Endothelial cell of umbilical vein (primary cell): ENCODE measurements around the gene ZC3H12C. TPM values are rescaled to one million over a fixed set of nuclear protein-coding genes. Genes with fewer than 3 reads are reported as not detected.
A peak's percentile ranks its signal among the peaks of the same experiment; 100 is the strongest.

Source experiments
- BruUV-seq: library from RNA; stranded (reverse); fragments of 400-500 nt; replicated peaks from 2 replicates; lab custom pipeline; 2021; lab: Mats Ljungman, UMichigan
- CTCF ChIA-PET: fragments of 300-600, 350-600 bp; sonication (Branson Sonifier 250); formaldehyde crosslinking; loops from one replicate; lab custom pipeline; 2021; ENCODE audit warnings: antibody characterized with exemption, inconsistent platforms; lab: Charles Lee
- POLR2A ChIA-PET: fragments of 300-600, 350-600 bp; sonication (Branson Sonifier 250); formaldehyde crosslinking; loops from one replicate; lab custom pipeline; 2021; ENCODE audit warnings: antibody characterized with exemption, inconsistent platforms; lab: Charles Lee
- DNase-seq: peaks from one replicate; pipeline ENCODE4 v3.0.0-alpha.2; 2011; ENCODE audit warnings: low read depth, low spot score
- FAIRE-seq: peaks from 2 replicates; lab custom pipeline; 2011; peaks lifted over from hg19 to GRCh38; lab: Jason Lieb, UNC
- H2AFZ ChIP-seq: 2 replicates; pipeline ENCODE4 v1.6.0; 2012; ENCODE audit warnings: low read depth, low read length, control low read depth, inconsistent platforms
- H3K27ac ChIP-seq: 2 replicates; pipeline ENCODE4 v1.5.1; 2011; ENCODE audit warnings: low read depth, mild to moderate bottlenecking, control low read depth, low read length, moderate library complexity; ENCODE audit not compliant: insufficient read depth
- H3K27me3 ChIP-seq, 2 experiments: 2 replicates each; pipeline versions ENCODE4 v1.6.0 to v1.6.1; 2011; ENCODE audit warnings: low read length in 2 of 2, mixed read lengths in 1 of 2; ENCODE audit not compliant: control insufficient read depth in 2 of 2, insufficient read depth in 2 of 2
- H3K36me3 ChIP-seq, 2 experiments: 2 replicates in 1 of 2; 3 replicates in 1 of 2; pipeline ENCODE4 v1.5.1; 2011; ENCODE audit warnings: low read length in 2 of 2, mild to moderate bottlenecking in 1 of 2, moderate library complexity in 1 of 2; ENCODE audit not compliant: control insufficient read depth in 2 of 2, insufficient read depth in 2 of 2; ENCODE audit errors: extremely low read depth in 1 of 2
- H3K4me1 ChIP-seq: 3 replicates; pipeline ENCODE4 v1.5.1; 2011; ENCODE audit warnings: mild to moderate bottlenecking, low read length; ENCODE audit not compliant: control insufficient read depth, insufficient read depth; ENCODE audit errors: extremely low read depth
- H3K4me2 ChIP-seq: 2 replicates; pipeline ENCODE4 v1.6.1; 2011; ENCODE audit warnings: low read length, control low read depth, mixed read lengths; ENCODE audit not compliant: insufficient read depth
- H3K4me3 ChIP-seq, 3 experiments: fragments of 200-600 bp in 1 of 3; sonication (generic), shearing (Covaris generic) in 1 of 3; replicated peaks in 1 of 3; 2 replicates each; pipeline ENCODE4 v1.5.1; 2011 to 2016; ENCODE audit warnings: control low read depth in 3 of 3, low read length in 3 of 3, mild to moderate bottlenecking in 2 of 3, inconsistent platforms in 1 of 3, low read depth in 1 of 3, moderate library complexity in 1 of 3; ENCODE audit not compliant: insufficient read depth in 1 of 3
- H3K79me2 ChIP-seq: 2 replicates; pipeline ENCODE4 v1.6.0; 2012; ENCODE audit warnings: low read length, inconsistent platforms; ENCODE audit not compliant: control insufficient read depth, insufficient read depth
- H3K9ac ChIP-seq: replicated peaks from 2 replicates; pipeline ENCODE3; 2011; ENCODE audit warnings: low read length, control low read depth; ENCODE audit not compliant: insufficient read depth; ENCODE audit errors: extremely low read depth
- H3K9me1 ChIP-seq: replicated peaks from 3 replicates; pipeline ENCODE4 v1.6.0; 2011; ENCODE audit warnings: mild to moderate bottlenecking, low read length; ENCODE audit not compliant: control insufficient read depth, insufficient read depth; ENCODE audit errors: extremely low read depth
- H3K9me3 ChIP-seq: replicated peaks from 2 replicates; pipeline ENCODE4 v1.5.1; 2012; ENCODE audit warnings: low read length, inconsistent platforms; ENCODE audit not compliant: control insufficient read depth, insufficient read depth
- H4K20me1 ChIP-seq: replicated peaks from 2 replicates; pipeline ENCODE3; 2011; ENCODE audit warnings: mild to moderate bottlenecking, low read length; ENCODE audit not compliant: control insufficient read depth, insufficient read depth; ENCODE audit errors: extremely low read depth
- EZH2 ChIP-seq: IDR thresholded peaks from 2 replicates; pipeline ENCODE4 v1.6.1; 2012; ENCODE audit warnings: borderline replicate concordance, low read depth, mild to moderate bottlenecking, moderate library complexity, low read length, inconsistent platforms; ENCODE audit not compliant: severe bottlenecking
- FOS ChIP-seq: IDR thresholded peaks from 2 replicates; pipeline ENCODE4 v1.6.1; 2011; ENCODE audit warnings: mild to moderate bottlenecking, low read length, moderate library complexity, borderline replicate concordance; ENCODE audit not compliant: insufficient read depth
- MAX ChIP-seq: IDR thresholded peaks from 2 replicates; pipeline ENCODE4 v1.6.1; 2011; ENCODE audit not compliant: insufficient read depth, insufficient read length
- dilution Hi-C: fragments of 300-500 bp; cut with MboI; formaldehyde crosslinking; loops from one replicate; pipeline ENCODE4 v1.15.0; 2019; ENCODE audit warnings: low sequenced_read_pairs; ENCODE audit not compliant: extremely low pct_ligation_motif_present
- intact Hi-C: fragments of 100-400 bp; cut with micrococcal nuclease; formaldehyde crosslinking; loops from one replicate; pipeline ENCODE4 v1.10.0; 2022
- polyA plus RNA-seq, 4 experiments: library from polyadenylated mRNA; depleted of rRNA in 3 of 4; stranded (reverse) in 3 of 4; unstranded in 1 of 4; fragments of >200 nt; gene quantifications; 2 replicates each; pipeline versions ENCODE4 v1.2.1 to v1.2.3, GENCODE V29; 2011 to 2012; ENCODE audit warnings: missing spikeins in 1 of 4
- total RNA-seq: library from RNA; stranded (reverse); gene quantifications from 2 replicates; pipeline ENCODE4 v1.2.3, GENCODE V29; 2021

The ZC3H12C gene
- total and polyA plus RNA-seq, 2 donors (not counting 3 experiments of a cell fraction or from before 2014, with no cell fraction given): 5.5 to 14.7 TPM

DNA sequence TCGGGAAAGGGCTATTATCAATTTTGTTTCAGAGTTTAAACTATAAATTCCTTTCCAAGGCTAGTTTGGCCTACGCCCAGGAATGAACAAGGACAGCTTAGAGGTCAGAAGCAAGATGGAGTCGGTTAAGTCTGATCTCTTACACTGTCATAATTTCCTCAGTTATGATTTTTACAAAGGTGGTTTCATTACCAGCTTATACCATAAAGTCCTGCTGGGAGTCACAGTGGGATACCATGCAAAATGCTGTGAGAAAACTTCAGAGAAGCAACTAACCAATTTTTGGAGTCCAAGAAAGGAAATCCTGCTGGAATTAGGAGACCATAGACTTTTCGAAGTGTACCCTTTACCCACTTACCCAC is 17.4 kb upstream of the ZC3H12C start:
- ChIA-PET CTCF (no interaction called here), POLR2A (no interaction called here)
- Histone ChIP-seq H3K9me1 (no peaks in the 10 kb centered on the region), H3K27me3 (no peaks in the 10 kb centered on the region), H3K36me3 (no peaks in the 10 kb centered on the region), H3K4me3 (no peak overlapping the region), H3K4me1 (peaks cover 22% of the 10 kb centered on the region), H4K20me1 (no peaks in the 10 kb centered on the region), H3K27ac (no peak overlapping the region), H3K9ac (no peak overlapping the region), H2AFZ (no peak overlapping the region), H3K4me2 (no peak overlapping the region), H3K9me3 (peaks cover 4% of the 10 kb centered on the region), H3K79me2 (no peaks in the 10 kb centered on the region)
- no peak for FAIRE-seq
- DNase-seq: no peak
- TF ChIP-seq EZH2: no peak
- no TSS peak for BruUV-seq
- intact Hi-C loops: no loop called here
- dilution Hi-C loops: no loop called here

DNA sequence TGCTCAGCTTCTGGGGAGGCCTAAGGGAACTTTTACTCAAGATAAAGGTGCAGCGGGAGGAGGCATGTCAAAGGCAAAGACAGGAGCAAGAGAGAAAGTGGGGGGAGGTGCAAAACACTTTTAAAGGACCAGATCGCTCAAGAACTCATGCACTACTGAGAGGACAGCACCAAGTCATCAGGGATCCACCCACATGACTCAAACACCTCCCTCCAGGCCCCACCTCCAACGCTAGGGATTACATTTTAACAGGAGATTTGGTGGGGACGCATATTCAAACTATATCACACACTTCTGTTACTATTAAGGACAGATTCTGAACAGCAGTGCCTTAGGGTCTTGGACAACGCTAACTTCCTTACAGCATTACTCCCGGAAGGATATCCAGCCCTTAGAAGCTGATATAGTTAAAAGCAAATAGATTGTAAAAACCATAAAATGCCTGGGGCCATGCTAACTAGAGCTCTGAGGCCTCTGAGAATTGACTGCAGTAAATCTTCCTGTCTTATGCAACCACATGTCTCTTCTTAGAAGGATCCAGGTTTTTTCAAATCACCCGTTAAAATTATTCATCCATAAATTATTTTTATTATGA is 16.7 kb upstream of the ZC3H12C start:
- Histone ChIP-seq H3K36me3 (no peaks in the 10 kb centered on the region), H3K4me1 (peaks cover 22% of the 10 kb centered on the region), H3K4me2 (no peak overlapping the region), H3K9ac (no peak overlapping the region), H3K4me3 (no peak overlapping the region), H3K9me3 (peaks cover 4% of the 10 kb centered on the region), H3K9me1 (no peaks in the 10 kb centered on the region), H3K27me3 (no peaks in the 10 kb centered on the region), H3K27ac (no peak overlapping the region), H4K20me1 (no peaks in the 10 kb centered on the region), H3K79me2 (no peaks in the 10 kb centered on the region), H2AFZ (peak overlapping the region; percentile 62)
- no peak for FAIRE-seq
- BruUV-seq: no TSS peak
- dilution Hi-C loops (no loop called here), intact Hi-C loops (no loop called here)
- POLR2A ChIA-PET: no interaction called here
- TF ChIP-seq MAX (no peak), FOS (no peak)
- CTCF ChIA-PET: no interaction called here
- DNase-seq: no peak
